HG02571 (cell line): ENCODE data around the gene STXBP6.

Experiments
- ATAC-seq: cut with Tn5 transposase; IDR thresholded peaks from one replicate; pipeline ENCODE4 v1.9.1; 2021; ENCODE audit warnings: mild to moderate bottlenecking, moderate library complexity; ENCODE audit not compliant: unreplicated experiment

The STXBP6 gene

DNA sequence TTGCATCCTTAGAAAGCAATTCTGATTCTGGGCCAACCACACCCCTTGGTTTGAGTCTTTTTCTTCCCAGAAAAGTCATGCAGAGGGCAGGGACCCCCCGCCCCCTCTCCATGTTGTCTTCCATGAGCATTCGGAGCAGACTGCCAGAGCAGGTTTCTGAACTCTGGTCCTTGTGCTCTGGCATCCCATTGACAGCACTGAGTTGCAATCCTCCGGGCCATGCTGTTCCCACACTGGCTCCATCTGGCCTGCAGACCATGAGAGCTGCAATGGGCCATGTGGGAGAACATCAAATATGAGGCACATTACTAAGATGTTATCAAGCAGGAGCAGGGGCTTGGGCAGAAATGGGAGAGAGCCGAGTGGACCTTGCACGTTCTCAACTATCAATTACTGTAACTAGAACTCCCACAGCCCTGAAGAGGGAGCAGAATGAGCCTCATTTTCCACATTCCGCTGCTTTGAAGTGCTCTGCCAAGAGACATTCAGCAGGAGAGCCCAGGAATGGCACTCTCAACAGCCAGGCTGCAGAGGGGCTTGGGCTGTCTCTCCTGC, 157.4 kb downstream of the STXBP6 start:
- ATAC-seq: no peak

DNA sequence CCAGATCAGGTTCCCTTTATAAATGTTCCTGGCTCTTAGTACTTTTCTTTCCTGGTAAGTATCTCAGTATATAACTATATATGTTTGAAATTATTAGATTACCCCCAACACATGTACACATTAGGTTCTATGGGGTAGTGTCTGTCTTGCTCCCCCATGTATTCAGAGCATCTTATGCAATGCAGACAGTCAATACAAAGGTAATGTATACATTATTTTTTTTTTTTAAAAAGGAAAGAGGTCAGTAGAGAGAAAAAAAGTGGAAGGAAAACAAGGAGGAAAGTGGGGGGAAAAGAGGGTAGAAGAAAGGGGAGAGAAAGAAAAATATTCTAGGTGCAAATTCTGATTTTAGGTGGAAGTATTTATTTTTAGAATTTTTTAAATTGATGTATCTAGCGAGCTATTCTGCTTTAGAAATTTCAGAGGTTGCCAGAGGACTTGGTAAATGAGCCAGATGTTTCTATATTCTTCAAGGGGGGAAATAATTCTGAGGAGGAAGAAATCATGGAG, 157.9 kb downstream of the STXBP6 start:
- ATAC-seq: no peak

DNA sequence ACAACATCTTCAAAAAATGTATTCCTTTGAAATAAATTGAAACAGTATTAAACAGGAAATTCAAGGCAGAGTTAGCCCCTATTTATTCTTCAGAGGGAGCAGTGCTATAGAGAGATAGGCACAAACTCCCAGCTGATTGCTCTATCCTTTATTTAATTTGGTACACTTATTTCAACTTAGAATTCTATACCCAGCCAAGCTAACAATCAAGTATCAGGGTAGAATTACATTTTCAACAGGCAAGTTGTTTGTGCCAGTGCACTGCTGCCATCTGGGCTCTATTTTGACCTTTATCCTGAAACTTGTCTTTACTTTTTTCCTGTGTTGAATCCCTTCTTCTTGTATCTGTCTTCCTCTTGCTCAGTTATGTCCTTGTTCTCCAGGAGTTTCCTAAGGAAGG, 159.2 kb downstream of the STXBP6 start:
- no peak for ATAC-seq

DNA sequence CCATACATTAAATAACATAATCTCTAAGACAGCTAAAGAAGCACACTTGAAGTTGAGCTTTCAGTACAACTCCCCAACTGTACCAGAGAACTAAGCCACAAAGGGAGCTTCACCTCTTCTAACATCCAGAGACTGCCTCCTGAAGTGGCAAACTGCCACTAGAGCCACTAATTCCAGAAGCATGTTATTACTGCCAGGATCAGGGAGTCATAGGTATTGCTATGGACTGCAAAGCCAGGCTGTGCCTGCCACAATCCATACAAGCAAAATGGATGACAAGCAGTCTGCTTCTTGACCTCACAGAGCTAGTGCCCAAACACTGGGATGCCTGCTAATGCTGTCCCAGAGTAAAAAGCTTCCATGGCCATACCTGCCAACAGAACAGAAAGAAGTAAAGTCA, 160.1 kb downstream of the STXBP6 start:
- no peak for ATAC-seq

DNA sequence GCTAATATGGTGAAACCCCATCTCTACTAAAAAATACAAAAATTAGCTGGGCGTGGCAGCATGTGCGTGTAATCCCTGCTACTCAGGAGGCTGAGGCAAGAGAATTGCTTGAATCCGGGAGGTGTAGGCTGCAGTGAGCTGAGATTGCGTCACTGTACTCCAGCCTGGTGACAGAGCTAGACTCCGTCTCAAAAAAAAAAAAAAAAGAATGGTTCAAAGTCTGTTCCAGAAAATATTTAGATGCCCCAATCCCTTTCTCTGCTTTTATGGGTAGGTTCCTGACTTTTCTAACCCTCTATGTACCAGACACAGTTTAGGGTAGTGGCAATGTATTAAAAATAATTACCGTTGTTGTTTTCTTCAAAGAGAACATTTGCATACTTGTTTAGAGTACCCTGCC, 161.4 kb downstream of the STXBP6 start:
- no peak for ATAC-seq

DNA sequence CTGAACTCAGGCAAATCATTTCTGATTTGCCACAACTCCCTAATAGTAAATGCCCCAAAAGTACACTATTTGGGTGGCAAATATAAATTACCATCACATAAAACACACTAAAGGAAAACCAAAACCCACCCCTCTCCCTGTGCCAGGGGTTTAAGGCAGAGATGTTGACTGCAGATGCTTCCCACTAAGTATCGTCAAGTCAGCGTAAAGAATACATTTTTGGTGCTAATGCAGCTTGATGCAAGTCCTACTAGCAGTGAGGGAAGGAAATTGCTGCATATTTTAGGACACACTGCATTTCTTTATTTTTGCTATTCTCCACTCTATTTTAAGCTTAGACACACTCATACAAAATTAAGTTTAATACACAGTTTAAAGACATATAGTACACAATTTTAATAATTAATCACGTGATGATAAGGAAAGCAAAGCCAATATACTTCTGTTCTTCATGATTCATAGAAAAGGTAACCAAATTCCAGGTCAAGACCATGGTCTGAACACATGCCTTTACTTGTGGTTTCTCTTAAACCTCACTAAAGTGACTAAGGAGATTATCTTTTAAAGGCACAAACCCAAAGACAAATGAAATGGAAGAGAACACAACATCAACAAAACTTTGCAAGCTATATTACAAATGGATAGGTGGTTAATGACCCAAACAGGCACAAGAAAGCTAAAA, 162.2 kb downstream of the STXBP6 start:
- no peak for ATAC-seq

DNA sequence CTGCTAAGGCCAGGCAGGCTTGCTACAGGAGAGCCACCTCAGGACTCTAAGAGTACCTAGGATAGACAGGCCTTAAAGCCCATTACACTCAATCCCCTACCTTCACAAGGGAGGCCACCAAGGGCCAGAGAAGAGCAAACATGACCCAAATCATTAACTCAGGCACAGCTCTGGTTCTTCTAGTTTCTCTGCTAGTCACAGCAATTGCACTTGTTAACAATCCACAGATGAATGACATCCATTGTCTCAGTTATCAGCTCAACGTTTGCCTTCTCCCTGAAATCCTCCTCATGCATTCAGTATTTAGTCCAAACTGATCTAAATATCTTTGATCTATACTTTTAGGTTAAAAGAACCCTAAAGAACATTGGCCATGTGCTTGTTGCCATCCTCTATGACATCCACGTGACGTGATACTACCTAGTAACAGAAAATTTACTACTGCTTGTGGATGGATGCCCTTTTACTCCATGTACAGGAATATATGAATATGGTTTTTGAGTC, 164.5 kb downstream of the STXBP6 start:
- ATAC-seq: no peak

DNA sequence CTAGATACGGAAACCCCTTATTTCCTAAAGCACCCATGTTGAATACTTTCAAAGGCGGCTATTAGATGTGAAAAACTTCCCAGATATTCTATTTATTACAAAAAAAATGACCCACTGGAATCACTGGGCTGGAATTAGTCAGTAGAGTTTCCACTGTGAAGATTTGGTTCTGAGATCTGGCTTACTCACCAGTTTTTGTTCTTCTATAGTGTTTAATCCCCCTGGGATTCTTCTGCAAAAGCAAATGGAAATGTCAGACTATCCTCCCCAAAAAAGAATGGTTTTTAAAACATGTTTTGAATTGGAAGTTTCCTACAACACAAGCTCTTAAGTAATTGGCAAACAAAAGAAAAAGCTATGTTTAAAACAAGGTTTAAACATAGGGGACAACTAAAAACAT, 166.4 kb downstream of the STXBP6 start:
- ATAC-seq: no peak

DNA sequence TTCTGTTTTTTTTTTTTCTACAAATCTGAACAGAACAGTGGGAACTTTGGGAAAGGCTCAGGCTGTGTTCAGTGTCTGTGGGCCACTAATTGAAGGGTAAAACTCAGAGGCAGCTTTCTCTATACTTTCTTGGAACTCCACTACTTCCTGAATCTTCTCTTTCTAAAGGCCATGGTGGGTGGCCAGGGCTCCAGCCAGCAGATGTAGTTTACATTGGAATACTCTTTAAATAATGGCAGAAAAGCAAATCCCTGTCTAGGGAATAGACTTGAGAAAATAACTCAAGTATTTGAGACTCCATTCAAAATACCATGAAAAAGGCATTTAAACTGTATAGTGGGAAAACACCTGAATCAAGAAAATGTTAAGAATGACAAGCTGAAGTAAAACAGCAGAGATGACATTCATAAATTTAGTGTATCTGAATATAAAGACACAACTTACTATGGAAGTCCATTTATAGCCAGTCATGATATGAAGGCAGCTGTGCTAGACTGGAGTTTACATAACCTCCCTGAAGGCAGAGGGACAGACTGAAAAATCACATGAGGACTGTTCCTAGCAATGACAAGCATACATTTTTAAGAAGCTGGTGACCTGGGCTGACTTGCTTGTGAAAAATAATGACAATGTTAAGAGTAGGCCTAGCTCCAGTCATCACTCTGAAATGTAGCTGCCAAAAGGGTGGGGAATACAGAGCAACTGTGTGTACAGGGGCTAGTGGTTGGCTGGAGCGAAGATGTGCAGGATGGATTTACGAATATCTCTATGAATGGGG, 168.6 kb downstream of the STXBP6 start:
- ATAC-seq: no peak

DNA sequence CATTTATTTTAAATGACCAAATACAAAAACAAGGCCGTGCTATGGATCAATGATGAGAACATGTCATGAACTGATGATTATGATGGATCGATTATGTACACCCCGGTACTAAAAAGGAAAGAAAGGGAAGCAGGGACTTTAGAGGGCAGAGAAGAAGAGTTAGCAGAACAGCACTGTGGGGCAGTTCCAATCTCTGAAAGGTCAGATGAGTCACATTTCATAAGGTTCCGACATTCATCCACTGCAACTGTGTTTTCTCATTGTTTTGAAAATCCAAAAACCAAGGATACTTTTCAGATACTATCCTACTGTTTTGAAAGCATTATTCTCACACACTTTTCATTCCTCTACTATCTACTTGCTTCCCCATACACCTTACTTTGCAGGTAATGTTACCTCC, 169.3 kb downstream of the STXBP6 start:
- no peak for ATAC-seq

DNA sequence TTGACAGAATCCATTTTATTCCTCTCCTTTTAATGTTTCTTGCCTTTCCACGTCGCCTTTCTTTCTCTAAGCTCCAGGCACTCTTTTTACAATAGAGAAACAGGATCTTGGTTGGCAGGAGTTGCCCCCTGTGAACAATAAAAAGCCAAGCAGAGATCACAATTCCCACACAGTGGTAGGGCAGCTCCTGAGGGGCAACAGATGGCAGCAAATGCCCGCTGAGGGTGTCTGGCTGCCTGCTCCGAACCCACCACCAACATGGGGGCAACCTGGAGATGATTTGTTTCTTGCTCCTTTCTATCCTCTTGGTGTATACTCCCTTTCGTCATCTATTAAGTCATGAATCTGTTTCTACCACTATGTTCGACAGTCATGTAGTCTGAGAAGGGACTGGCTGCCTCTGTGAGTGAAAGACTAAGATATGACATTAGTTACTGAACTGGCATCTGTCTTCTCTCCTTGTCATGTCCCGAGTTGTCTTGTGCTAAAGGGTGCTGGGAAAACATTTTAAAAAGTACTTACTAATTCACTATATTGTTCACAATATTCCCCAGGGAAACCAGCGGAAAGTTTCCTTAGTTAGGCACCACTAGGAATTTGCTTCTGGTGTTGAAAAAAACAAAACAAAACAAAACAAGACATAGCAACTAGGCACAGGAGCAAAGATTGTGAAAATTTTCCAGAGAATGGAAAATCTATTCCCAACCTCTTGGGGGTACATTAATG, 170.1 kb downstream of the STXBP6 start:
- ATAC-seq: no peak

DNA sequence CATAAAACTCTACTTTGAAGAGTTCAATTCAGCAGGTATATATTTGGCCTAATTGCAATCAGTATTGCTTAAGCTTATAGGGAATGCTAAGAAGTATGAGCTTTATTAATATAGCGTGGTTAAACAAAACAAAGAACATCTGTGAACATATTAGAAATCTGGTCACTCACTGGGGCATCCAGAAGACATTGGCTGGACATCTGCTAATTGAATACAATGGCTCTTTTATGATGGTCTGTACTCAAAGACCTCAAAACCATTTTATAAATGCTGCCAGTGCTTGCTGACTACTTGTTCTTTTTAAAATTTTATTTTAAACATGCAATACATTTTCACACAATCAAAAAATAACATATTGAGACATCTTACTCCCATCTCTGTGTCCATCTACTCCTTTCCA, 173.0 kb downstream of the STXBP6 start:
- ATAC-seq: no peak

DNA sequence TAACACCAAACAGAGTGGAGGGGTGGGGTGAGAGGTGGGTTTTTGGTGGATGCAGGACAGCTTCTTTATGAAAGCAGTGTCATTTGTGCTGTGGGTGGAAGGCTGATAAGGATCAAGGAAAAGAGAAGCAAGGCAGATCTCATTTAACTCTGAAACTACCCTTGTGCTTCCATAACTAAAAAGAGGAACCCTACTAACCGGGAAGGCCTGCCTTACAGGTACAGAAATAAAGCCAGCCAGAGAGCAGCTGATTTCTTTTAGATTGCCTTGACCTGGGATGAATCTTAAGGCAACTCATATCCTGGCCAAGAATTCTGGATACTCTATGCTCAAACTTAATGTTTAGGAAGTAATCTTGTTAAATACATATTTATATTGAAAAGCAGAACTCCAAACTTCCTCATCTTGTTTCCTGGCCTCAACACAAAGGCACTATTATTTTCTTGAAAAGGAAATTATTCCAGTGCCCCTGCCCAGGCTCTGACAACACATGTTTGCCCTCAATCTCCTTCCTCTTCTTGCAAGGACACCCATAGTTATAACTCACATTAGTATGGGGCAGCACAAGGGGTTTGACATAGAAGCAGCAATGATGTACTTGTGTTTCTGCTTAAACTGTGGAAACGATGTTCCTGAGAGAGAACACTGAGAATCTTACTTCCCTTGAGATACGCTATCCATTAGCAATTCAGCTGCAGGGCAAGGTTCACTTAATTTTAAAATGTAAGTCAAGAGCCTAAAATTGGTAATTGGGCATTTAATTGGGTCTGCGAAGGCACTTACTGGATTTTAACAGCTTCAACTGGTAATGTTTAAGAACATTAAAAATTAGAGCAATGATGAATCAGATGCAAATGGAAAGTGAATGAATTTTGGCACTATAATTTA, 173.7 kb downstream of the STXBP6 start:
- no peak for ATAC-seq

DNA sequence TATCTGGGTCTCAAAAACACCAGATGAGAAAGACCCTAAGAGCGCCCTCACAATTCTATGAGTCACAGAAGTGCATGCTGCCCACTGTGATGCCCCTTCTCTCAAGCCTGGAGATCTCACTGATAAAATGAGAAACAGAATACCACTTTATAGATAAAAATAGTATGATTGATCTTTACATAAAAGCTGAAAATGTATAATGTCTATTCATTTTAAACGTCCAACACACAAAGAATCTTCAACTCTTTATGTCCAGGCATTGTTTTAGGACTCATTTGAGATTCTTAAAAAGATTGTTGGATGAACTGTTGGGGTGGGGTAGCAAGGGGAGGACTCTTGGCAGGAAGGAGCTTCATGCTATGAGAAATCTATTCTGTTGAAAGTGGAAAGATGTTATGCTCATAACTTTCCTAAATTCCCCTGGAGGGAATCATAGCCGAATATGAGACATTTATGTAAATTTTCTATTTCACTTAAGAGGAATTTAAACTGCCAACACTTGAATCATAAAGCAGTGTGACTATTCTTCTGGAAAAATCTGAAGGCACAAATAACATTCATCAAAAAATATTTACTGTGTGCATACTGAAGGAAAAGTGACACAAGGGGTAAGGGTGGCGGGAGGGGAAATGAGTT, 174.6 kb downstream of the STXBP6 start:
- no peak for ATAC-seq

DNA sequence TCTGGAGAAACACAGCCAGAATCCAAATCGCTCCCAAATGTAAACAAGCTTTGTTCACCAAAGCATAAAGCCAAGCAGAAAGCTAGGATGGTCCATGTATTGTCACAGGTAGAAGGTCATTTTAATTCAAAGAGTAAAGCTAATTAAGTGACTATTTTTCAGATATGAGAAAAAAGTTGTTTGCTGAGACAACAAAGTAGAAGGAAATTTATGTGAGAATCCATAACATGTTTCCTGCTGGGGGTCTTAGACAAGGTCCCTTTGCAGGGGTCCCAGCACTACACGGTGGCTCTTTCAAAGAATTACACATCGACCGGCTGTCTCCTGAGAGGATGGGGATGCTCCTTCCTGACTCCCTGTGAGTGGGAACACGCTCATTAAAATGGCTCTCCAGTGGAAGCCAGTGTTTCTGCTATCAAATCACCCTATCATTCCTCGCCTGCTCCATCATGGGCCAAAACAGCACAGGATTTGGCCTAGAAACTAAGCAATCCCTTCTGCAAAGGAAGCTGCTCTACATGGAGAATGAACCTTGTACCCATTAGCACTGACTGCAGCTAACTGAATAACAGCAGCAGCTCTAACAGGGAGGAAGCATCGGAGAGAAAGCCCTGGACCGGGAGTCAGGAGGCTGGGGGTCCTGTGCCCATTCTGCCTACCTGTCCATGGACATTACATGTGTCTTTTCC, 175.3 kb downstream of the STXBP6 start:
- ATAC-seq: no peak

DNA sequence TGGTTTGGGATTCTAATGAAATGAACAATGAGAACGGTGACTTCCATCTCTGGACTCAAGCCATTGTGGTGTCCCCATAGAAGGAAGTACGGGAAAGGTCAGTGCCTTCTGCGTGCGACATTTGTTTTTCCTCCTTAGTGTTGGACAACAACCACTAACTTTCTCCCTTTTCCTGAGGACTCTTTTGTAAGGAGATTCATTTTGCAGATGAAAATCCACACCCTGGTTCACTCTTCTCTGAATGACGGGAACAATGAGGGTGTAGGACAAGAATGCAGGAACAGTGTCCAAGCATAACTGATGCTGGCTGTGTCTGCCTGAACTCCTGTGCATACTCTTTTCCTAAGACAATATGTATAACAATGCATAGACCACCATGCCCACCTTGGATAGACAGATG, 176.4 kb downstream of the STXBP6 start:
- no peak for ATAC-seq

DNA sequence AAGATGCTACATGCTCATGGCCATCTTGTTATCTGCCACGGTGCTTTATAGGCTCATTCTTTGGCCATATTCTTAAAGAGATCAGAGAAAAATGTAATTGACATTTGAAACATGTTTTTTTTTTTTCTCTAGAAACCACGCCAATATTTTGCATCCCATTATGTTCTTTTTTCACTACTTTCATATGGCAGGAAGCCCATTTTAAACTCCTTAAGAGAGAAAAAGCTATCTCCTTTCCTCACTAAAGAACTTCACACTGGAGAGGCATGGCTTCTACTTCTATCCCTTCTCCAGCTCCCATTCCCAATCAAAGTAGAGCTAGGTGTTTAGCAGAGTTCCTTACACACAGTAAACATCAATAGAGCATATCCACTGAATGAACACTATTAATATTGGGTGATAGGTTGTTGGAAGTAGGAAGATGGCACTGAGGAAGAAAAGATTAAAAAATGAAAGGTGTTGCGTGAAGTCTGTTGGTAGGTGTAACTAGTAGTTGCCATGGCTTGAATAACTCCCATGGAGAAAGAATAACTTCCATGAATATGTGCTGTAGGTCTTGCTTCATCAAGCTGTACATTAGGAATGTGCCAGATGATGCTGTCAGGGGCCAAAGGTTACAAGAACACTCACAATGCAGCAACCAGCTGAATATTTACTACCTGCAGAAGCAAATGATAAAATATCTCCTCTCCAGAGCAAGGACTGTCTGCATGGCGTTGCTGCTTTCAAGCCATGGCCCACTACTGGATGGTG, 178.8 kb downstream of the STXBP6 start:
- ATAC-seq: no peak

DNA sequence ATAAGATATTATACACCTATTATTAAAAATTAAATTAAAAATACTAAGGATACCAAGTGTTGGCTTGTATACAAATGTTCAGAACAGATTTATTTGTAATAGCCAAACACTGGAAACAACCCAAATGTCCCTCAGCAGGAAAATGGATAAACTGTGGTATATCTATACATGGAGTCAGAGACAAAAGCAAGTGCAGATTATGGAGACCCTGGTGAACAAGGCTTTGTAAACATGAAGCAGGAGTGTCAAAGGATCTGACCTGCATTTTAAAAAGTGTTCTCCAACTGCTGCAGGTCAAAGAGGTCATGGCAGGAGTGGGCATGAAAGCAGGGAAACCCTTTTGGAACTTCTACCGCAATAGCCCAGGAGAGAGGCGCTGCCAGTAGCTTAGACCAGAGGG, 181.6 kb downstream of the STXBP6 start:
- no peak for ATAC-seq
